DOHH2 (cell line): ENCODE measurements around the gene MAPK6.

Experiments
- H3F3A ChIP-seq: fragments of 200-600 bp; sonication (generic), shearing (Covaris generic); 2 replicates; pipeline ENCODE4 v1.6.0; 2016; ENCODE audit warnings: antibody characterized with exemption, mild to moderate bottlenecking; ENCODE audit not compliant: control insufficient read depth, insufficient read depth
- H3K27ac ChIP-seq: fragments of 200-600 bp; sonication (generic); 2 replicates; pipeline ENCODE4 v1.5.1; 2014; ENCODE audit warnings: low read depth, mild to moderate bottlenecking, low read length, moderate library complexity
- H3K27me3 ChIP-seq: fragments of 200-600 bp; sonication (generic); 2 replicates; pipeline ENCODE4 v1.6.1; 2014; ENCODE audit warnings: mild to moderate bottlenecking, low read length, mixed read lengths; ENCODE audit not compliant: control insufficient read depth
- H3K36me3 ChIP-seq: fragments of 200-600 bp; sonication (generic); 2 replicates; pipeline ENCODE4 v1.6.1; 2014; ENCODE audit warnings: mild to moderate bottlenecking, low read length, moderate library complexity, mixed read lengths; ENCODE audit not compliant: control insufficient read depth
- H3K4me1 ChIP-seq: fragments of 200-600 bp; sonication (generic); 2 replicates; pipeline ENCODE4 v1.6.1; 2014; ENCODE audit warnings: mild to moderate bottlenecking, low read length, mixed read lengths; ENCODE audit not compliant: control insufficient read depth
- H3K4me2 ChIP-seq: fragments of 200-600 bp; sonication (generic); 2 replicates; pipeline ENCODE4 v1.6.0; 2014; ENCODE audit warnings: mild to moderate bottlenecking, low read length, moderate library complexity
- H3K4me3 ChIP-seq: fragments of 200-600 bp; sonication (generic); 2 replicates; pipeline ENCODE4 v1.5.1; 2014; ENCODE audit warnings: mild to moderate bottlenecking, low read length, mixed read lengths
- H3K79me2 ChIP-seq: fragments of 200-600 bp; sonication (generic); 2 replicates; pipeline ENCODE4 v1.6.1; 2014; ENCODE audit warnings: mild to moderate bottlenecking, low read length, mixed read lengths; ENCODE audit not compliant: control insufficient read depth
- H3K9me2 ChIP-seq: fragments of 200-600 bp; sonication (generic); replicated peaks from 2 replicates; pipeline ENCODE4 v1.6.1; 2014; ENCODE audit warnings: mild to moderate bottlenecking, low read length, mixed read lengths; ENCODE audit not compliant: control insufficient read depth
- H3K9me3 ChIP-seq: fragments of 200-600 bp; sonication (generic); 2 replicates; pipeline ENCODE4 v1.6.1; 2014; ENCODE audit warnings: antibody characterized with exemption, low read length, mixed read lengths; ENCODE audit not compliant: control insufficient read depth, insufficient read depth
- H4K20me1 ChIP-seq: fragments of 200-600 bp; sonication (generic); 2 replicates; pipeline ENCODE4 v1.6.0; 2014; ENCODE audit warnings: low read depth, mild to moderate bottlenecking, antibody characterized with exemption, low read length, moderate library complexity; ENCODE audit not compliant: control insufficient read depth, insufficient read depth
- EZH2phosphoT487 ChIP-seq: fragments of 200-600 bp; sonication (generic); IDR thresholded peaks from 2 replicates; pipeline ENCODE4 v1.6.1; 2017; ENCODE audit warnings: borderline replicate concordance, mild to moderate bottlenecking, antibody characterized with exemption, low read length, moderate library complexity, mixed read lengths
- TF ChIP-seq, protein P1 (sequence below): fragments of 200-600 bp; sonication (generic); IDR thresholded peaks from one replicate; pipeline ENCODE4 v1.5.1; 2014; ENCODE audit warnings: antibody characterized with exemption, mild to moderate bottlenecking, low read depth, low read length; ENCODE audit not compliant: poor library complexity, severe bottlenecking

The MAPK6 gene

DNA sequence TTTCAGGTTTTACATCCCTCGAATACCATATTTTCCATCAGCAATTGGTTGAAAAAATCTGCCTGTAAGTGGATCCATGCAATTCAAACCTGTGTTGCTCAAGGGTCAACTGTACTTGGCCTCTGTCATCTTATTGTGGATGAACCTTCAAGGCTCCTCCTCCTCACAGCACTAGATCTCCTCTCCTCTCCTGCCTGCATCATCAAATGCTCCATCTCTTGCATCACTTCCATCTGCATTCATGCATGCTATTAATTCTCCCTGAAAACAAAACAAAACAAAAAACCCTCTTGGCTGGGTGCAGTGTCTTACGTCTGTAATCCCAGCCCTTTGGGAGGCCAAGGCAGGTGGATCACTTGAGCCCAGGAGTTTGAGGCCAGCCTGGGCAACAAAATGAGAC lies 83.4 kb downstream of the MAPK6 start:
- Histone ChIP-seq H3F3A (no peaks in the 10 kb centered on the region), H3K4me2 (0 out of 2 replicates have a peak overlapping the region, but pooled peaks have one; percentile 9), H3K9me2 (no peaks in the 10 kb centered on the region)

GRCh38 chr15:52103217-52104207 lies 84.5 kb downstream of the MAPK6 start:
- Histone ChIP-seq H3K79me2 (no peaks in the 10 kb centered on the region), H3F3A (no peaks in the 10 kb centered on the region), H3K9me3 (no peaks in the 10 kb centered on the region), H3K4me3 (no peak overlapping the region), H3K36me3 (no peaks in the 10 kb centered on the region), H3K9me2 (no peaks in the 10 kb centered on the region), H3K4me2 (no peak overlapping the region), H3K4me1 (peaks cover 16% of the 10 kb centered on the region), H4K20me1 (no peaks in the 10 kb centered on the region), H3K27me3 (no peaks in the 10 kb centered on the region; the same call in 1 of the 2 replicates), H3K27ac (no peak overlapping the region)
- TF ChIP-seq, protein P1, sequence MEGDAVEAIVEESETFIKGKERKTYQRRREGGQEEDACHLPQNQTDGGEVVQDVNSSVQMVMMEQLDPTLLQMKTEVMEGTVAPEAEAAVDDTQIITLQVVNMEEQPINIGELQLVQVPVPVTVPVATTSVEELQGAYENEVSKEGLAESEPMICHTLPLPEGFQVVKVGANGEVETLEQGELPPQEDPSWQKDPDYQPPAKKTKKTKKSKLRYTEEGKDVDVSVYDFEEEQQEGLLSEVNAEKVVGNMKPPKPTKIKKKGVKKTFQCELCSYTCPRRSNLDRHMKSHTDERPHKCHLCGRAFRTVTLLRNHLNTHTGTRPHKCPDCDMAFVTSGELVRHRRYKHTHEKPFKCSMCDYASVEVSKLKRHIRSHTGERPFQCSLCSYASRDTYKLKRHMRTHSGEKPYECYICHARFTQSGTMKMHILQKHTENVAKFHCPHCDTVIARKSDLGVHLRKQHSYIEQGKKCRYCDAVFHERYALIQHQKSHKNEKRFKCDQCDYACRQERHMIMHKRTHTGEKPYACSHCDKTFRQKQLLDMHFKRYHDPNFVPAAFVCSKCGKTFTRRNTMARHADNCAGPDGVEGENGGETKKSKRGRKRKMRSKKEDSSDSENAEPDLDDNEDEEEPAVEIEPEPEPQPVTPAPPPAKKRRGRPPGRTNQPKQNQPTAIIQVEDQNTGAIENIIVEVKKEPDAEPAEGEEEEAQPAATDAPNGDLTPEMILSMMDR, result no peak
- TF ChIP-seq EZH2phosphoT487, result no peak

More for the DNA sequence above, 83.4 kb downstream of the MAPK6 start:
- H3K27ac ChIP-seq, result no peak overlapping the region
- no peaks in the 10 kb centered on the region for H3K27me3 ChIP-seq
- H3K4me3 ChIP-seq, result no peak overlapping the region
- no peak for TF ChIP-seq EZH2phosphoT487
- TF ChIP-seq, protein P1, result no peak
- no peaks in the 10 kb centered on the region for H3K9me3 ChIP-seq
- peaks cover 16% of the 10 kb centered on the region for H3K4me1 ChIP-seq
- H4K20me1 ChIP-seq, result no peaks in the 10 kb centered on the region
- no peaks in the 10 kb centered on the region for H3K79me2 ChIP-seq
- no peaks in the 10 kb centered on the region for H3K36me3 ChIP-seq

GRCh38 chr15:52104532-52105004 lies 85.5 kb downstream of the MAPK6 start:
- H3K27me3 ChIP-seq, result peaks cover 10% of the 10 kb centered on the region
- no peaks in the 10 kb centered on the region for H3K36me3 ChIP-seq
- H3K27ac ChIP-seq, result no peak overlapping the region
- H3K9me3 ChIP-seq, result no peaks in the 10 kb centered on the region
- H3K79me2 ChIP-seq, result no peaks in the 10 kb centered on the region
- H3K4me2 ChIP-seq, result no peak overlapping the region
- H3K4me1 ChIP-seq, result peaks cover 18% of the 10 kb centered on the region
- TF ChIP-seq EZH2phosphoT487, result no peak
- TF ChIP-seq, protein P1, result no peak
- no peaks in the 10 kb centered on the region for H4K20me1 ChIP-seq
- no peaks in the 10 kb centered on the region for H3F3A ChIP-seq
- H3K4me3 ChIP-seq, result no peak overlapping the region
- no peaks in the 10 kb centered on the region for H3K9me2 ChIP-seq
